ENCODE measurements around the gene AKAP1. TPM values are rescaled to one million over a fixed set of nuclear protein-coding genes. Genes with fewer than 3 reads are reported as not detected.

Gene AKAP1
- 29.8 TPM for total RNA-seq

GRCh38 chr17:57084802-57085447 is at the start of gene AKAP1:
Gene AKAP1, plus strand, starts transcription at chr17:57085246. Its CDS starts 20,219 bp downstream, at chr17:57105465.

Other genes with a start within 250 kb of the AKAP1 start
- gene TRIM25, start 171.2 kb upstream of the AKAP1 start, total RNA-seq = 5.1 TPM
- 23.3 TPM for gene COIL, start 124.2 kb upstream of the AKAP1 start, total RNA-seq
- gene SCPEP1, start 107.1 kb upstream of the AKAP1 start, total RNA-seq = 10.8 TPM
- 117 TPM for gene MSI2, start 171.3 kb downstream of the AKAP1 start, total RNA-seq

Data from diencephalon (tissue), 1 donor.